HG02759 (cell line): Measurements from ENCODE around the gene AFDN.

ENCODE experiments used
- ATAC-seq: cut with Tn5 transposase; IDR thresholded peaks from one replicate; pipeline ENCODE4 v1.9.1; 2021; ENCODE audit warnings: mild to moderate bottlenecking, moderate library complexity; ENCODE audit not compliant: unreplicated experiment

AFDN gene

GRCh38 chr6:167976708-167977107 lies 150.0 kb downstream of the AFDN start:
- ATAC-seq: no peak

- ATAC-seq: no peak
Observed at GRCh38 chr6:167977717-167978467, 151.2 kb downstream of the AFDN start.

GRCh38 chr6:167978607-167979006 lies 151.9 kb downstream of the AFDN start:
- ATAC-seq: no peak

GRCh38 chr6:167979436-167980139 lies 152.9 kb downstream of the AFDN start:
- ATAC-seq: no peak

GRCh38 chr6:167980911-167981580 lies 154.3 kb downstream of the AFDN start:
- ATAC-seq: no peak

- ATAC-seq: no peak
Observed at GRCh38 chr6:167981916-167982462, 155.3 kb downstream of the AFDN start.

- ATAC-seq: no peak
Observed at GRCh38 chr6:167984144-167984719, 157.5 kb downstream of the AFDN start.

- ATAC-seq: no peak
Observed at GRCh38 chr6:167984876-167985604, 158.3 kb downstream of the AFDN start.

- no peak for ATAC-seq
Observed at GRCh38 chr6:167985911-167986595, 159.3 kb downstream of the AFDN start.

- no peak for ATAC-seq
Observed at GRCh38 chr6:167987396-167988153, 160.9 kb downstream of the AFDN start.

- ATAC-seq: no peak
Observed at GRCh38 chr6:167988154-167988495, 161.4 kb downstream of the AFDN start.

- ATAC-seq: no peak
Observed at GRCh38 chr6:167988945-167989841, 162.5 kb downstream of the AFDN start.

GRCh38 chr6:167990016-167990945 lies 163.6 kb downstream of the AFDN start:
- ATAC-seq: no peak

GRCh38 chr6:167993169-167993568 lies 166.5 kb downstream of the AFDN start:
- no peak for ATAC-seq

GRCh38 chr6:167993831-167994230 lies 167.1 kb downstream of the AFDN start:
- no peak for ATAC-seq

GRCh38 chr6:167995302-167995701 lies 168.6 kb downstream of the AFDN start:
- no peak for ATAC-seq

- no peak for ATAC-seq
Observed at GRCh38 chr6:167995731-167996151, 169.0 kb downstream of the AFDN start.
